Stimulated activated memory B cell treated with anti-CD40 and anti-IgM and Interleukin-4, amounts not matched to agents 10 μg/mL and 1 μg/mL and 100 μg/mL, for 72 hours (primary cell): ENCODE data around the gene KCTD1.

ENCODE experiments used
- ATAC-seq: fragments of 150-1000 bp; cut with Tn5 transposase; 2 replicates; pipeline ENCODE4 v1.10.0; 2021
- H3K27ac Mint-ChIP-seq: one replicate; pipeline ENCODE4 v1.8.0; 2022; ENCODE audit warnings: mild to moderate bottlenecking, mixed read lengths
- H3K27me3 Mint-ChIP-seq: one replicate; pipeline ENCODE4 v1.8.0; 2022; ENCODE audit warnings: mixed read lengths
- H3K36me3 Mint-ChIP-seq: one replicate; pipeline ENCODE4 v1.8.0; 2022; ENCODE audit warnings: mixed read lengths
- H3K4me1 Mint-ChIP-seq: one replicate; pipeline ENCODE4 v1.8.0; 2022; ENCODE audit warnings: mixed read lengths
- H3K4me3 Mint-ChIP-seq: one replicate; pipeline ENCODE4 v1.8.0; 2022; ENCODE audit warnings: mild to moderate bottlenecking, moderate library complexity, mixed read lengths
- H3K9me3 Mint-ChIP-seq: one replicate; pipeline ENCODE4 v1.8.0; 2022; ENCODE audit warnings: mixed read lengths

Gene KCTD1

DNA sequence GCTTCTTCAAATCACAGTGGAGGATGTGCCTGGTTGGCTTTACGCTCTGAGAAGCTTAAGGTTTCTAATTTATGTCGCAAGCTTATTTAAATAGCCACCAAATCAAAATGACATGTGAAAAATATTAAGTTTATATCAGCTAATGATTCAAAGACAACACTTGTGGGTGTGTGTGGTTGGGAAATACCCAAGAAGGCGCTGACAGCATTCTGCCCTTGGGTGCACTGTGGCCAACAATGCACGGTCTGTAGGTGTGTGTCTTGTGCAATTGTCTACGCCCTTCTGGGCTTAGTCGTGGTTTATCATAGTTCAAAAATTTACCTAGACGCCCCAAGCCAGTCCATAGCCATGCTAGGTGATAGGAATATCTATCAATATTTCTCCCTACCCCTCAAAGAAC, 60.9 kb downstream of the KCTD1 start:
- Mint-ChIP-seq H3K27ac (no peak overlapping the region), H3K36me3 (no peaks in the 10 kb centered on the region), H3K9me3 (no peaks in the 10 kb centered on the region), H3K4me1 (no peaks in the 10 kb centered on the region), H3K4me3 (no peak overlapping the region), H3K27me3 (no peaks in the 10 kb centered on the region)
- ATAC-seq = no peak

- no peaks in the 10 kb centered on the region for H3K27me3 Mint-ChIP-seq
- H3K4me1 Mint-ChIP-seq = no peaks in the 10 kb centered on the region
- ATAC-seq = no peak
- no peak overlapping the region for H3K4me3 Mint-ChIP-seq
- no peaks in the 10 kb centered on the region for H3K36me3 Mint-ChIP-seq
- no peaks in the 10 kb centered on the region for H3K9me3 Mint-ChIP-seq
- H3K27ac Mint-ChIP-seq = no peak overlapping the region
Observed at GRCh38 chr18:26483633-26484032, 64.7 kb downstream of the KCTD1 start.

GRCh38 chr18:26482569-26482968, 65.8 kb downstream of the KCTD1 start:
- Mint-ChIP-seq H3K36me3 (no peaks in the 10 kb centered on the region), H3K27ac (no peak overlapping the region), H3K9me3 (no peaks in the 10 kb centered on the region), H3K4me3 (no peak overlapping the region), H3K27me3 (no peaks in the 10 kb centered on the region), H3K4me1 (no peaks in the 10 kb centered on the region)
- ATAC-seq = no peak

DNA sequence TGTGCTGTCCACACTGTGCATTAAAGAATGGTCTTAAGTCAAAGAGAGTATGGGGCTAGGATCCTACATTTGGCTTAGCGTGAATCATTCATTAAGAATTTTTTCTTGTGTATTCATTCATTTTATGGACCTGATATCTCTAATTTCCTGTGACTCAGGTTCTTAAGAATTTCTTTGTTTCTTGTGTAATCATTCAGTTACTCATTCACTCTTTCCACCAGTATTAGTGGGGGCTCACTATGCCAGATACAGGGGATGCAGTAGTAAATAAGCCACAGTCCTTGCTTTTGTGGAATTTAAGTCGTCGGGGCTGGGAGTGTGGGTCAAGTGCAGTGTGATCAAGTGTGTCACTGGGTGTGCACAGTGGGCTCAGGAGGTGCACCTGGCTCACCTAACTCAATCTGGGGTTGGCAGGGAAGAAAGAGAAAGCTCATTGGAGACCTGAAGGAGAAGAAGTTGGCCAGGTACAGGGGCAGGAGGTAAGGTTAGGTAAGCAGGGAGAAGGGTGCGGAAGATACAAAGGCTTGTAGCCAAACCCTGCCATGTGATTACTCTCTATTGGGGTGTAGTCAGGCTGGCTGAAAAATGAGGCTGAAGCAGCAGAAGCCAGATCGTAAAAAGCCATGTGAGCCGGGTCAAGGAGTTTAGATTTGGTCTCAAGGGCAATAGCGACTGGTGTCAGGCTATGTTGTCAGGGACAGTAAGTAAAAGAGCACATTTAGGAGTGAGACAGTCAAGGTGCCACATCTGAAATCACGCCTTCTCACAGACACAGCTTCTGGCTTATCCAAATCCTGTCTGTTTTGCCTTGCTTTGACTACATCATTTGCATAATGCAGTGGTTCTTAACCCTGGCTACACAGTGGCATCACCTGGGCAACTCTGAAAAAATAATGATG, 67.2 kb downstream of the KCTD1 start:
- Mint-ChIP-seq H3K9me3 (no peaks in the 10 kb centered on the region), H3K27me3 (no peaks in the 10 kb centered on the region), H3K4me3 (no peak overlapping the region), H3K4me1 (no peaks in the 10 kb centered on the region), H3K27ac (no peak overlapping the region), H3K36me3 (no peaks in the 10 kb centered on the region)
- no peak for ATAC-seq

DNA sequence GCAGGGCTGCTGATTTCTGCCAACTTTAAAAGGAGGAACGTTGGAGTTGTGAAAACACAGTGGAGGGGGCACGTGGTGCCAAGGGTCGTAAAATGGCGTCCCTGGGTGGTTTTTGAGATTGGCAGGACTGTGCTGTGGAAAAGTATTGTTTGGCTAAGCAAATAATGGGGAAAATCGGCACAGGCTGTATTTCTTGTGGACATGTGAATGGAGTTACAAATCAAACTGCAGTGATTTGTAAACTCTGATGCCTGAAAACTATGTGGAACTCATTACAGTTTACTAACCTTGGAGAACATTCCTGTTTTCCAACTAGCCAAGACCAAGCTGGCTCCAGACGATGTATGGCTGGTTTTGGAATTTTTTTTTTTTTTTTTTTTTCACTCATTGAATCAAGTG, 68.7 kb downstream of the KCTD1 start:
- Mint-ChIP-seq H3K27me3 (no peaks in the 10 kb centered on the region), H3K9me3 (no peaks in the 10 kb centered on the region), H3K4me1 (no peaks in the 10 kb centered on the region), H3K36me3 (no peaks in the 10 kb centered on the region), H3K4me3 (no peak overlapping the region), H3K27ac (no peak overlapping the region)
- ATAC-seq = no peak

- H3K27ac Mint-ChIP-seq = no peak overlapping the region
- H3K4me1 Mint-ChIP-seq = no peaks in the 10 kb centered on the region
- H3K9me3 Mint-ChIP-seq = no peaks in the 10 kb centered on the region
- no peak for ATAC-seq
- no peaks in the 10 kb centered on the region for H3K27me3 Mint-ChIP-seq
- H3K36me3 Mint-ChIP-seq = no peaks in the 10 kb centered on the region
- H3K4me3 Mint-ChIP-seq = no peak overlapping the region
Observed at GRCh38 chr18:26479065-26479680, 69.2 kb downstream of the KCTD1 start.

DNA sequence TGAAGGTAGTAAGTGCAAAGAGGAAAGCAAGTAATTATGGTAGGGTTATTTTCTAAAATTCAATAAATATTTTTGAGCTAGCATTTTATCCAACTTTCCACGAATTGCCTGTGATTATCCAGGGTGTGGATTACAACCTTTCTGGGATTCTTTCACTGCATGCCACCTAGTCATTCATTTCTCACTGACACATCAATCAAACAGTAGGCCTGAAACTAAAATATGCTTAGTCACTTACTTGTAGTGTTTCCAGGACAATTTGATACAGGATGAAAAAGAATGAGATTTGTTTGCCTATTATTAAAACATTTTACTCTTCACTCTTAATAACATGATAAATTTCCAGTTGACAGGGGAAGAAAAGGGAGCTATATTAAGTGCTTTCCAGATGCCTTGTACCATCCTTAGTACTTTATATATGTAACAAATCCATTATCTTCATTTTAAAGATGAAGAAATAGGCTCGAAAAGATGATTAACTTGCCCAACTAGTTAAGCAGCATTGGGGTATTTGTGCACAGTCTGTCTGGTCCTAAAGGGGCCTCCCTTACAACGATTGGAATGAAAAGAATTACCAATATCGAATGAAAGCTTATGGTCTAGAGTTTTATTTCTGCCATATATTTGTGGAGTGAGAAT, 70.4 kb downstream of the KCTD1 start:
- H3K9me3 Mint-ChIP-seq = no peaks in the 10 kb centered on the region
- H3K27ac Mint-ChIP-seq = no peak overlapping the region
- H3K36me3 Mint-ChIP-seq = no peaks in the 10 kb centered on the region
- H3K27me3 Mint-ChIP-seq = no peaks in the 10 kb centered on the region
- H3K4me3 Mint-ChIP-seq = no peak overlapping the region
- no peak for ATAC-seq
- H3K4me1 Mint-ChIP-seq = no peaks in the 10 kb centered on the region

DNA sequence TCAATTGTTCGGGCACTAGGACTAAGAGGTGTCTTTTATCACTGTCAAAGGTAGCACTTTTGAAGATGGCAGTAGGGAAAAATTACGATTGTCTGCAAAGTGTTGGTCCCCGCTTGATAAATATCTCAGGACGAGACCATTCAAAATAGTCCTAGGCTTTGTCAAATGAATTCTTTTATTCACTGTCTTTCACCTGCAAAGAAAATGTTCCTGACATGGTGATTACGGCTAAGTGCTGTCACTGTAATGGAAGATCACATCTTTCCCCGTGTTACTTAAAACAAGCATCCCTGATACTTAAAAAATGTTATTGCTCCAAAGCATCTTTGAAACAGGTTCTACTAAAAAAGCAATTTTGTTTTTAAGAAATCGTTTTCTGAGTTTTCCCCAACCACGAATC, 71.7 kb downstream of the KCTD1 start:
- Mint-ChIP-seq H3K27ac (no peak overlapping the region), H3K4me1 (no peaks in the 10 kb centered on the region), H3K36me3 (no peaks in the 10 kb centered on the region), H3K9me3 (no peaks in the 10 kb centered on the region), H3K4me3 (no peak overlapping the region), H3K27me3 (no peaks in the 10 kb centered on the region)
- ATAC-seq = no peak

DNA sequence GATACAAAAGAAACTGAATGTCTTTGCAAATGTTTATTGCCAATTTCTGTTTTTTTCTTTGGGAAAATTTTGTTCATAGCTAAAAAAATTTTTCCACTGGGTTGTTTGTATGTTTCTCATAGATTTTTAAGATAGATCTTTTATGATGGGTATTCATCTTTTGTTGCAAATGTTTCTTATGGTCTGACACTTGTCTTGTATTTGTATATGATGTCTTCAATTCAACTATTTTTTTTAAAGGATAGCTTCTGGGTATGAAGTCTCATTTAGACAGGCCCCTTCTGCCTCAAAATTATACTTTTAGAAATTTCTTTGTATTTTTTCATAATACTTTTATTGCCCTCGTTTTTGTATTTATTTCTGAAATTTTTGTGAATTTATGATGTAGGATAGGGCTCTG, 73.8 kb downstream of the KCTD1 start:
- no peak overlapping the region for H3K27ac Mint-ChIP-seq
- ATAC-seq = no peak
- H3K27me3 Mint-ChIP-seq = no peaks in the 10 kb centered on the region
- no peaks in the 10 kb centered on the region for H3K9me3 Mint-ChIP-seq
- H3K4me3 Mint-ChIP-seq = no peak overlapping the region
- no peaks in the 10 kb centered on the region for H3K36me3 Mint-ChIP-seq
- H3K4me1 Mint-ChIP-seq = peaks cover 5% of the 10 kb centered on the region

DNA sequence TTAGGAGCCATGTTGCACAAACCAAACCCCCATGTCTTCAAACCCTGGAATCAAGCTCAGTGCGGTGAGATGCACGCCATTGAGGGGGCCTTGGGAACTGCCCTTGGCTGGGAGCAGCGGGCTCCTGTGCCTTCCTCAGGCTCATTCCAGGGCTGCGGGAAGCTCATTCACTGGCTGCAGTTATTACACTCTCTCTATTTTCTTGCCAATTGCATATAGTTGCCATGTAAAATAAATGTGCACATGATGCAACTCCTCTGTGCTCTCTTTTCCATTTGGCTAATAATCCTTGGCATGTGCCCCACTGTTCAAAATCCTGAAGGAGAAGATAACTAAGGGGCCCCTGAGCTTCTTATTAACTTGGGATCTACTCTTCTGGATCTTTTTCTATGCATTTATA, 74.7 kb downstream of the KCTD1 start:
- H3K27me3 Mint-ChIP-seq = no peaks in the 10 kb centered on the region
- H3K9me3 Mint-ChIP-seq = no peaks in the 10 kb centered on the region
- no peak for ATAC-seq
- no peak overlapping the region for H3K27ac Mint-ChIP-seq
- no peaks in the 10 kb centered on the region for H3K36me3 Mint-ChIP-seq
- H3K4me1 Mint-ChIP-seq = peaks cover 6% of the 10 kb centered on the region
- no peak overlapping the region for H3K4me3 Mint-ChIP-seq

DNA sequence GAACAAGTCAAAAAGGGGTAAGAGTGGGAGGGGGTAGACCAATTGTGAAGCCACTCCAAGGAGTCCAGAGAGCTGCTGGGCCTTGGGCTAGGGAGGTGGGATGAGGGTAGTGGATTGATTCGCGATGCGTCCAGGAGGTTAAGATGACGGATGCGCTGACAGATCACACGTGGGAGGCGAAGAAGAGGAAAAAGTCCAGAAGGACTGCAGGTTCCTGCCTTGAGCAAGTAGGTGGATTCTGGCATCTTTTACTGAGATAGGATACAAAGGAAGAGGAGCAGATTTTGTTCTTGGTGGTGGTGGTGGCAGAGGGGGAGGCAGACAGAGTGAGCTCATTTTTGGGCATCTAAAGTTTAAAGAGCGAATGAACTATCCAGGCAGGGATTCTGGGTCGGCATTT, 76.5 kb downstream of the KCTD1 start:
- H3K9me3 Mint-ChIP-seq = no peaks in the 10 kb centered on the region
- H3K4me3 Mint-ChIP-seq = no peak overlapping the region
- H3K36me3 Mint-ChIP-seq = no peaks in the 10 kb centered on the region
- H3K27ac Mint-ChIP-seq = no peak overlapping the region
- ATAC-seq = no peak
- no peaks in the 10 kb centered on the region for H3K27me3 Mint-ChIP-seq
- H3K4me1 Mint-ChIP-seq = peaks cover 6% of the 10 kb centered on the region

DNA sequence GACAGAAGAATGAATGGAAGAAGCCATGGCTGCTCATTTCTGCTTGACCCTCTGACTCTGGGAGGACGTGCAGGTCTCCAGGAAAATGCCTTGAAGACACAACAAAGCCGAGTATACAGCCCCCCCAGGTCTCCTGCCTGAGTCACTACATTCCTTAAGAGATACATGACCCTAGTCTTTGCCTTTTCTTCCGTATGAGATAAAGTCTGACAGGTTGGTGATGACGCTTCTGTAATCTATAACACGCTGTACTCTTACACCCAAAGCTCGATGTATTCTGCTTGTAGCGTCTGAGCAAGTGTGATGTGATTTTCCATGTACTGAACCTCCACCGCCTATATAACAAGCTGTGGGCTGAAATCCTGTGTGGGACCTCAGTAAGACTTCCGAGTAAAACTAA, 77.3 kb downstream of the KCTD1 start:
- H3K4me1 Mint-ChIP-seq = peaks cover 6% of the 10 kb centered on the region
- H3K4me3 Mint-ChIP-seq = no peak overlapping the region
- no peaks in the 10 kb centered on the region for H3K27me3 Mint-ChIP-seq
- no peaks in the 10 kb centered on the region for H3K36me3 Mint-ChIP-seq
- no peaks in the 10 kb centered on the region for H3K9me3 Mint-ChIP-seq
- H3K27ac Mint-ChIP-seq = no peak overlapping the region
- no peak for ATAC-seq

DNA sequence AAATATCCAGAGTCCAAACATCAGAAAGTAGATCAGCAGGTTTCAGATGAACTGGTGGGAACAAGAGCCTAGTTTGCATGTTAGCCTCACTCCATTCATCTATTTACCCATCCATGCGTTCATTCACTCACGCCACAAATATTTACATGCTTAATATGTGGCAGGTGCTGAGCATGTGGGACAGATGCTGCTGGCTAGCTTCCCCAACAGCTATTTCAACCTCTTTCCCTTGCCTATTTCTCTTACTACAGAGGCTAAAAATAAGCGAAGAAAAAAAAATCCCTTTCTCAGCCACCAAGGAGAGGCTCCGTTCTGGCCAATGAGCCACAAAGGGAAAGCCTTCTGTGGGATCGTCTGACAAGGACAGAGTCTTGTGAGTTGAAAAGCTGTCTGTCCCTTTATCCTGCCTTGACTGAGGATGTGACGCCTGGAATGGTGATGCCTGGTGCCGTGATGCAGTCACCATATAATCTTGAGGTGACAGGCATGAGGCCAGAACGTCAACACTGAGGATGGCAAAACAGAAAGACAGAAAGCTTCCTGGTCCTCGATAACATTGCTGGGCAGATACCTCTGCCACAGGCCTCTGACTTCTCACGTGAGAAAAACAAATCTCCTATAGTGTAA, 78.2 kb downstream of the KCTD1 start:
- H3K4me3 Mint-ChIP-seq = no peak overlapping the region
- H3K27ac Mint-ChIP-seq = no peak overlapping the region
- no peaks in the 10 kb centered on the region for H3K36me3 Mint-ChIP-seq
- H3K9me3 Mint-ChIP-seq = no peaks in the 10 kb centered on the region
- ATAC-seq = no peak
- H3K27me3 Mint-ChIP-seq = no peaks in the 10 kb centered on the region
- H3K4me1 Mint-ChIP-seq = peaks cover 6% of the 10 kb centered on the region

DNA sequence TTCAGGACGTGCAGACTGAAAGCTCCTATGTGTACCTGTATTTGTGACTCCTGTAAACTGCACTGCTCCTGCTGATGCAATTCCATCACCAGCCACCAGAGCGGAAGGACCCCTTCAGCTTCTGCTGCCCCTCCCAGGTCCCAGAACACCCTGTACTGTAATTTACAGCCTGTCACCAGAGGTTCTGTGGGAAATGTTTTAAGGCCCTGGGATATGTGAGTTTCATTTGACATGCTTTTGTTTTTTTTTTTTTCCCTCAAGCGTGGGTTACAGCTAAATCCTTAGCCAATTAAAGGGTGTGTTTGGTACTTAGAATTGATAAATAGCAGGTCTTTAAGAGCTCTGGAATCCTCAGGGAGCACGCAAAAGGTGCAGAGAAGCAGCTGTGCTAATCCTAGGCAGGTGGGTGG, 79.4 kb downstream of the KCTD1 start:
- Mint-ChIP-seq H3K27ac (no peak overlapping the region), H3K4me1 (peaks cover 6% of the 10 kb centered on the region), H3K27me3 (no peaks in the 10 kb centered on the region), H3K4me3 (no peak overlapping the region), H3K9me3 (no peaks in the 10 kb centered on the region), H3K36me3 (no peaks in the 10 kb centered on the region)
- ATAC-seq = peak; percentile 56

DNA sequence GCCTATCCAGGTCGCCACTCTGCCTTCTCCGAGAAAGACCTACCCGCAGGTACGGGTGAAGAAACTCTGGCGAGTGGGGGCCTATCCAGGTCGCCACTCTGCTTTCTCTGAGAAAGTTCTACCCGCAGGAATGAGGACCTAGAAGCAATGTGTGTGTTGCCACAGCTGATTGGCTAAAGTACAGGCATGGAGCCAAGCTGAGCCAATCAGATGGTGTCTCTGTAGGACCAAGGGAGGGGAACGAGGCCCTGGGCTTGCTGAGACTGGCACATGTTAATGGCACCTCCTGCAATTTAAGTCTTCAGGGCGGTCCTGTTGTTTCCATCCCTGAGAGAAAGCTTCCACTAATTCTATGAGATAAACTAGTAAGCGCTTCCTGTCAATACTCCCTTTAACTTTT, 82.3 kb downstream of the KCTD1 start:
- Mint-ChIP-seq H3K4me1 (peaks cover 6% of the 10 kb centered on the region), H3K4me3 (no peak overlapping the region), H3K27ac (no peak overlapping the region), H3K36me3 (no peaks in the 10 kb centered on the region), H3K9me3 (no peaks in the 10 kb centered on the region), H3K27me3 (no peaks in the 10 kb centered on the region)
- no peak for ATAC-seq
